HG03565 (cell line): ENCODE measurements around the gene PHKA2.
"Not testable (repeated sequence)": the region's sequence is repeated elsewhere in the genome, so short reads cannot be mapped to it uniquely, and the experiment has no call there.

Source experiments
- ATAC-seq: cut with Tn5 transposase; IDR thresholded peaks from one replicate; pipeline ENCODE4 v1.9.1; 2021; ENCODE audit warnings: mild to moderate bottlenecking, moderate library complexity; ENCODE audit not compliant: unreplicated experiment

Gene PHKA2

GRCh38 chrX:18872621-18873020 is 111.3 kb downstream of the PHKA2 start:
- no peak for ATAC-seq

- no peak for ATAC-seq
Observed at GRCh38 chrX:18871970-18872369, 111.9 kb downstream of the PHKA2 start.

- ATAC-seq = no peak
Observed at GRCh38 chrX:18871161-18871890, 112.6 kb downstream of the PHKA2 start.

GRCh38 chrX:18864390-18864920 is 119.5 kb downstream of the PHKA2 start:
- ATAC-seq = no peak

GRCh38 chrX:18861511-18861910 is 122.4 kb downstream of the PHKA2 start:
- ATAC-seq = no peak

- no peak for ATAC-seq
Observed at GRCh38 chrX:18856645-18856997, 127.3 kb downstream of the PHKA2 start.

- peak; percentile 86 for ATAC-seq
Observed at GRCh38 chrX:18855919-18856644, 127.8 kb downstream of the PHKA2 start.

- not testable (repeated sequence) for ATAC-seq
Observed at GRCh38 chrX:18847901-18848300, 136.0 kb downstream of the PHKA2 start.
